LNCAP (cell line): ENCODE results near the gene CMTM5.

Experiments used
- TF ChIP-seq, protein P1 (sequence below): fragments of 450-650 bp; IDR thresholded peaks from 2 replicates; pipeline ENCODE4 v1.5.1; 2017; ENCODE audit warnings: mild to moderate bottlenecking

CMTM5 gene

DNA sequence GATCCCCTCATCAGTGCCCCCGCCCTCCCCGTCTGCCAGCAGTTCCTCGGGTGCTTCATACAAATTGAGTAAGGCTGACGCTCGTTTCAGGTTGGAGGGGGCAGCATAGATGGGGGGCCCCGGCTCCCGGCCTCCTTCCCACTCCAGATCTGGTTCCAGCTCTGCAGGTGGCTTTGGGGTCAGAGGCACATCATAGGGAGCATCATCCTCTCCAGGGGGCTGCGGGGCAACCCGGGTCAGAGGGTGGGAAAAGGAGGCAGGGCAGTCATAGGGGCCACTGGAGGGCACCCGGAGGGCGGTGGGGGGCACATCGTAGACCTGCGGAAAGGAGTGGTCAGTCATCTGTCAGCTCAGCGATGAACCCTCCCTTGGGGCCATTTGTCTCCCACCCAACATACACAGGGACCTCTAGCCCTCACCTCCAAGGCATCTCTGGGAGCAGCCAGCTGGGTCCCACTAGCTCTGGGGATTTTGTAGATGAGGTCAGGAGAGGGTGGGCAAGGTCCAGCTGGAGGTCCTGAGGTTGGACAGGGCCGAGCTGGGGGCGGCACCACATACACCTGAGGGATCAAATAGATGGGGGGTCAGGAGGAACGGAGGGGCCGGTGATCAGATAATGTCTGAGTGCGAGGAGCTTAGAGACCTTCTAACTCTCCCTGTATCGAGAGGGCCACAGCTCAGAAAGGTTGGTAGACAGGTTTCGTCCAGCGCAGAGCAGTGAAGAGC is 17.0 kb upstream of the CMTM5 start:
- TF ChIP-seq, protein P1, sequence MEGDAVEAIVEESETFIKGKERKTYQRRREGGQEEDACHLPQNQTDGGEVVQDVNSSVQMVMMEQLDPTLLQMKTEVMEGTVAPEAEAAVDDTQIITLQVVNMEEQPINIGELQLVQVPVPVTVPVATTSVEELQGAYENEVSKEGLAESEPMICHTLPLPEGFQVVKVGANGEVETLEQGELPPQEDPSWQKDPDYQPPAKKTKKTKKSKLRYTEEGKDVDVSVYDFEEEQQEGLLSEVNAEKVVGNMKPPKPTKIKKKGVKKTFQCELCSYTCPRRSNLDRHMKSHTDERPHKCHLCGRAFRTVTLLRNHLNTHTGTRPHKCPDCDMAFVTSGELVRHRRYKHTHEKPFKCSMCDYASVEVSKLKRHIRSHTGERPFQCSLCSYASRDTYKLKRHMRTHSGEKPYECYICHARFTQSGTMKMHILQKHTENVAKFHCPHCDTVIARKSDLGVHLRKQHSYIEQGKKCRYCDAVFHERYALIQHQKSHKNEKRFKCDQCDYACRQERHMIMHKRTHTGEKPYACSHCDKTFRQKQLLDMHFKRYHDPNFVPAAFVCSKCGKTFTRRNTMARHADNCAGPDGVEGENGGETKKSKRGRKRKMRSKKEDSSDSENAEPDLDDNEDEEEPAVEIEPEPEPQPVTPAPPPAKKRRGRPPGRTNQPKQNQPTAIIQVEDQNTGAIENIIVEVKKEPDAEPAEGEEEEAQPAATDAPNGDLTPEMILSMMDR: no peak

DNA sequence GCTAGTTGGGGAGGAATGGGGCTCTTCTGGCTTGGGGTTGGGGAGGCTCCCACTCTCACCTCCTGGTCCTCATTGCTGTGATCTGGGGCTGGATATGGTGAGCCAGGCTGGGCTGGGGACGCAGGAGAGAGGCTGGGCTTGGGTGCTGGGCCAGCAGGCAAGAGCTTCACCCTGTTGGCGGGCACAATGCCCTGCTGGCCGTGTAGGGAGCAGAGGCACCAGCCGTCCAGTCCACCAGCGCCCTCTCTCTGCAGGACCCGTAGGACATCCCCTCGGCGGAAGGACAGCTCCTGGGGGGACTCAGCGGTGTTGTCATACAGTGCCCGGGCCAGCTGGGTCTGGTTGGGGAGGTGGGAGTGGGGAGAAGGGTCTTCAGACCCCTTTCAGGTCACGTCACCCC is 16.4 kb upstream of the CMTM5 start:
- TF ChIP-seq, protein P1: no peak

DNA sequence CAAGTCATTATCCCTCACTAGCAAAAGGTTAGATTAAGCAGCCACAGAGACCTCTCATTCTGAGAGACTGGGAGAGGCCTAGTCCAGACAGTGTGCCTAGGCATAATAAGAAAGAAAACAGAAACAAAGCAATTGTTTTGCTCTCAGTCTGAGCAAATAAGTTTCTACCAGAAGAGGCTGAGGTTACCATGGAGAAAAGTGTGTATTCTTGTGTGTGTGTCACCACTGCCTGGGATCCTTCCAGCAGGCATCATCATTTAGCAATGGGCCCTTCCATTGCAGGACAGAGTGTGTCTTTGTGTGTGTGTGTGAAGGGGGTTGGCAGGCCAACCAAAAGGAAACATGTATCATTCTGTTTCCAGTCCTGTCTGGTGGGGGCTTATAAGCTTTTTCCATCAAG is 15.5 kb upstream of the CMTM5 start:
- TF ChIP-seq, protein P1: no peak

DNA sequence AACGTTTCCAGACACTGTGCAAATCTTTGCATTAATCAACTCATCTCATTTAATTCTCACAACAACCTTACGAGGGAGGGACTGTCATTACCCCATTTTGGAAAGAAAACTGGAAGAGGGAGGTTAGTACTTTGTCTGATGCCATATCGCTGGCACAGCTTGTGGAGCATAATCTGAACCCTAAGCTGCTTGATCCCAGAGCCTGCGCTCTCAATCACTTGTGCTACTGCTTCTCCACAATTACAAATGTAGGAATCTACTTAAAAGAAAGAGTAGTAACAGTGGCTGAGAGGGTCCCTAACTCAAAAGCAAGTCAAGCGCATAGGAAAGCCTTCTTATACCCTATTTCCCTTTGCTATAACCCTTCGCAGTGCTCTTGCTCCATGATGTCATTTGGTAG is 15.1 kb upstream of the CMTM5 start:
- TF ChIP-seq, protein P1: no peak

DNA sequence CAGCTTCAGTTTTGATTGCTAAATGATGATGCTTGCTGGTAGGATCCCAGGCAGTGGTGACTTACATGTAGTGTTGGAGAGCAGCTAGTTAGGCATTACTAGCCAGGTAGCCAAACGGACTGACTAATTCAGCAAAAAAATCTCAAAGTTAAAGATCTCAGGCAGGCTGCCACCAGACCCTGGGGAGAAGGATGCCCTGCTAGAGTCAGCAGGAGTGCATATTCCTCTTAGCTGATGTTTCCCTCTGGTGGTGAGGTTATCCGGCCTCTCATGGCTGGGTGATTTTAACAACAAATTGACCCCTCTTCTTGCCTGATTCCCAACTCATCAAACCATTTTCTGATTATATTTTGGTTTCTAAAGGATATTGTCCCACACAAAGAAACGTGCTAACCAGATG is 14.6 kb upstream of the CMTM5 start:
- TF ChIP-seq, protein P1: no peak

DNA sequence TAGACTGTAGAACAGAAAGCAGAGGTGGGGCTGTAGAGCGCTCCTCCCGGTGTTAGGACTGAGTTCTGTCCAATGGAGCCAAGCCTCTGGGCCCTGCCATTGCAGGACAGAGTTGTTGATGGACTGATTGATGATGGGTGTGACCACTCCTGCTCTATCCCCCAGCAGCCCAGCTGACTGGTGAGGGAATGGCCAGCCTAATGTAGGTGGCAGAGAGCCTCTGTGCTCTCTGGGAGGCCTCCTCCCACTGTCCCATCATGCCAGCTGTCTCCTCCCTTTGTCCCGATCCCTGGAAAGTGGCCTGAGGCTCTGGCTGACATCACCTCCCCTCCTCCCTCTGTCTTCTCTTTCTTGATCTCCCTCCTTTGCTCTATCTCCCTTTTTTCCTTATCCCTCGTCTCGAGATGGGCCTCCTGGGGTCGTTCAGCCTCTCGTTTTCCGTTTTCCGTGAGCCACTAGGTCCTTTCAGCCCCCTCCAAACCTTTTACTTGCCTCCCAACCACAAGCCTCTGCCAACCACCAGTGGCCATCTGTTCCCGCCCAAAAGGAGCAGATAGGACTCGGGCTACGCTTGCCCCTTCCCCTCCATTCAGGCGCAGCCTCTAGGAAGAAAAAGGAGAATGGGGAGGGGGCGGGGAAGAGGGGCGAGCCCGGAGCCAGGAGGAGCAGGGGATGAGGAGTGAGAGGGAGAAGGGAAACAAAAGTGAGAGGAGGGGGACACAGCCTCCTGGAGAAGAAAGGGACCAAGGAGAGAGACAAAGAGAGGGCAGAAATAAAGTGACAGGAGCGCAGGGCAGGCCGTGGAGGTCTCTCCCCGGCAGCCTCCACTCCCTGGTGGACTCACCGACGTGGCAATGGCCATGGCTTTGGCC is 12.4 kb upstream of the CMTM5 start:
- TF ChIP-seq, protein P1: no peak

DNA sequence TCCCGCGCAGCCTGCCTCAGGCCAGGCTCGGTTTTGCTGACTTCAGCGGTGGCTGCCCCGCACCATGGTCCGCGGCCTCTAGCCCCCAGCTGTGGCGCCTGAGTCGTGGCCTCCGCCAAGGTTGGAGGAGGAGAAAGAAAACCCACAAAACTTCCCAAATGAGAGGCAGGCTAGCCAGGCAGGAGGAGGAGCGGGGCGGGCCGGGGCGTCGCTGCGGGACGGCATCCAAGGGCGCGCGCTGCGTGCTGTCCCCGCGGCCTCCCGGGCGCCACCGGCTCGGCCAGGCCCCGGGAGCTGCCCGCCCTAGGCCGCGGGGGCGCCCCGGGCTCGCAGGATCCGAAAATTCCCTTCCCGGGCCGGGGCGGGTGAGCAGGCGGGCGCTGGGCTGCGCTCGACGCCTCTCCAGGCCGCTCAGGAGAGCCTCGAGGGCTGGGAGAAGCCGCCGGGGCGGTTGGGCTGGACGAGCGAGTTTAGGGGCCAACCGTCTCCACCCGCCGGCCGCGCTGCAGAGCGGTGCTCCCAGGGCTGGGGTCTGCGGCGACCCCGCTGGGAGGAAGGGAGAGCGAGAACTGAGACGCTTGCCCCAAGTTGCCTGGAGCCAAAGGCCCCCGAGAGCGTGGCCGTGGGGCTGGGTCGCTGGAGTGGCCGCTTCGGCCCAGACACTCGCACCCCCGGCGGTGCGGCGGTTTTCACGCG is 11.7 kb upstream of the CMTM5 start, which contains the start of gene EFS:
TSS of gene EFS (minus strand) at position 137 of the 696 bp plus-strand sequence. CDS start 147 bp downstream, outside the sequence.
- TF ChIP-seq, protein P1: no peak
